ENCODE measurements around the gene ZNF484.

DNA sequence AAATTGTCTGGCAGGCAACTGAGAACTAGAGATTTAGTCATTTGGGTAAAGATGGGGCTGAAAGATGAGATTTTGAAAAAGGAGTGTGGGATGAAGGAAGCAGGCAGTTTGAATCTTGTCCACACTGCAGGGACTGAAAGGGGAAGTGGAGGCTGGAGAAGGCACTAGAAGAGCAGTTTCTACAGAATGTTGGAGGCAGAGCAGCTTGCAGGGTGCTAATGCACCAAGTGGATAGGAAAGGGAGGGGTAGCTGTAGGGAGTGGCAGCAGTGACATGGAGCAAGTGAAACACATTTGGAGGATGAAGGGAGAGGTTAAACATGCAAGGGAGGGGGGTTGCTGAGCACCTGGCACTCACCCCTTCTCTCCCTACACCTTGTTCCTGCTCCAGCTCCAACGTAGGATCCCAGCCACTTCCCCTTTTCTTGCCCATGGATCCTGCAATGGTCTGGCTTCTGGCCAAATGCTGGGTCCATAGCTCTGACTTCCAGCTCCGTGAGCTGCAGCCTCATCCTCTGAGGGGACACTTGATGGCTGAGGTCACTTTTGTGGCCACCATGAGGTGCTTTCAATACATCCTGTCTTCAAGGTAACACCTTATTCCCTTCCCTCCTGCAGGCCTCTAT, 39.5 kb upstream of the ZNF484 start:
- TF ChIP-seq CTCF (IDR thresholded peaks at IDR 0.05), result no peak
- TF ChIP-seq POLR2AphosphoS5 (IDR thresholded peaks at IDR 0.05), result no peak
